ENCODE measurements around the gene PCBP3. TPM values are rescaled to one million over a fixed set of nuclear protein-coding genes. Genes with fewer than 3 reads are reported as not detected.

The PCBP3 gene
- total and polyA plus RNA-seq, 2 of the 8 experiments (the other 6 are each of a cell fraction or from before 2014, with no cell fraction given) = 3.5 to 6.3 TPM

DNA sequence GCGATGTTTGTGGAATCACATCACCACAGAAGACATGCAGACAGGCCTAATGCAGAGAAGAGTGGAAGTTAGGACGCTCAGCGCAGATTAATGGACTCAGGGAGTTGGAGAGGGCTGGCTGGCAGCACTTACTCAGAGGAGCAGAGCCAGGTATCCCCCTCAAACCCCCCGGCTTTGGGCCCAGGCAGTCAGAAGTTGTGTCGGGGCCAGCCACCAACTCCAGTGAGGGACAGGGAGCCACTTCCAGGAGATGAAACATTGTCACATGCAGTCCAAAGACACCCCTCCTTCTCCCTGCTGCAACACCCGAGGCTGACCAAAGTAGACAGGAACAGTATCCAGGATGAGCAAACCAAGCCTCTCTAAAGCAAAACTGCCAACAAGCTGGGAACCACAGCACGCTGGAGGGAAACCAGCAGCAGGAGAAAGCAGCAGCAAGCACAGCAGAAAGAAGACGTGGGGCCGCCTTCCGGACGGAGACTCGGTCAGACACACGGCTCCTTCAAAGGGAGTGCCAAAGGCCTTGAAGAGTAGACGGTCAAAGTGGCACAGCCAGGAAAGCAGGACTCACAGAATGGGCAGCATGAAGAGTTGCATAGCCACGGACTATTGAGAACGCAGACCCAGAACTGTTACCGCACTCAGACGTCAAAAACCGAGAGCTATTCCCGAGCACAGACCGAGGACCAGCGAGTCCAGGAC, 149.3 kb downstream of the PCBP3 start:
- H3K79me1 ChIP-seq (ENCODE audit: low read depth, low read length) = no peaks in the 10 kb centered on the region
- peaks cover 6 to 12% of the 10 kb centered on the region in 2 experiments for H3K9me3 ChIP-seq (ENCODE audit: insufficient read depth in 2 of 2, low read depth in 1 of 2, low read length in 1 of 2)
- no peak for DNase-seq (ENCODE audit: low read depth in 1 of 2, low spot score in 2 of 2)
- H3K27me3 ChIP-seq (replicated peaks in 1 of 4; ENCODE audit: control insufficient read depth in 3 of 4, extremely low read depth in 1 of 4, insufficient read depth in 3 of 4, low read length in 3 of 4) = no peaks in the 10 kb centered on the region
- POLR2A ChIA-PET (ENCODE audit: partially characterized antibody) = no interaction called here
- no peak overlapping the region for H4K91ac ChIP-seq (replicated peaks; ENCODE audit: insufficient read length, low read length)
- H4K5ac ChIP-seq (ENCODE audit: insufficient read length, low read depth, low read length) = no peak overlapping the region
- H4K8ac ChIP-seq (ENCODE audit: extremely low read depth, insufficient read depth, low read length) = no peak overlapping the region
- no peak overlapping the region for H2BK15ac ChIP-seq (ENCODE audit: low read length)
- no peaks in the 10 kb centered on the region for H3K79me2 ChIP-seq (ENCODE audit: control insufficient read depth in 1 of 2, insufficient read depth in 2 of 2, low read length in 2 of 2)
- H3K14ac ChIP-seq (ENCODE audit: insufficient read length) = no peak overlapping the region
- no peak overlapping the region for H3K18ac ChIP-seq (ENCODE audit: extremely low read depth, low read length)
- no peak overlapping the region for H3K23ac ChIP-seq (ENCODE audit: insufficient read length)
- no peak overlapping the region for H2AK5ac ChIP-seq (ENCODE audit: low read depth, low read length)
- no peak overlapping the region for H2BK20ac ChIP-seq (ENCODE audit: low read length)
- no peak overlapping the region for H3K4me2 ChIP-seq (ENCODE audit: insufficient read depth in 1 of 2, low read depth in 2 of 2, low read length in 2 of 2)
- H3K56ac ChIP-seq (replicated peaks; ENCODE audit: insufficient read length, low read depth, low read length) = no peak overlapping the region
- no peak overlapping the region for H2BK12ac ChIP-seq (ENCODE audit: low read depth, low read length)
- H3K23me2 ChIP-seq (ENCODE audit: low read depth, low read length) = no peaks in the 10 kb centered on the region
- H3K9ac ChIP-seq (replicated peaks in 1 of 4; ENCODE audit: extremely low read depth in 1 of 4, low read depth in 3 of 4, low read length in 3 of 4) = no peak overlapping the region
- CTCF ChIA-PET (ENCODE audit: partially characterized antibody) = interaction anchor here (0.7 kb wide), 1 partner anchor 766 kb away, joined by 3 read pairs; no protein-coding TSS in a partner anchor
- no peak overlapping the region for H2BK120ac ChIP-seq (replicated peaks; ENCODE audit: low read depth, low read length)
- H2BK5ac ChIP-seq (ENCODE audit: low read depth, low read length) = no peak overlapping the region
- no peaks in the 10 kb centered on the region for H4K20me1 ChIP-seq (replicated peaks in 1 of 2; ENCODE audit: control insufficient read depth in 1 of 2, insufficient read depth in 2 of 2, low read length in 2 of 2)
- TF ChIP-seq KDM5A (IDR thresholded peaks at IDR 0.05; ENCODE audit: low read length) = no peak
- TF ChIP-seq, protein P1, sequence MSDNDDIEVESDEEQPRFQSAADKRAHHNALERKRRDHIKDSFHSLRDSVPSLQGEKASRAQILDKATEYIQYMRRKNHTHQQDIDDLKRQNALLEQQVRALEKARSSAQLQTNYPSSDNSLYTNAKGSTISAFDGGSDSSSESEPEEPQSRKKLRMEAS (IDR thresholded peaks at IDR 0.05) = no peak
- TF ChIP-seq, protein P2, sequence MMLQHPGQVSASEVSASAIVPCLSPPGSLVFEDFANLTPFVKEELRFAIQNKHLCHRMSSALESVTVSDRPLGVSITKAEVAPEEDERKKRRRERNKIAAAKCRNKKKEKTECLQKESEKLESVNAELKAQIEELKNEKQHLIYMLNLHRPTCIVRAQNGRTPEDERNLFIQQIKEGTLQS (IDR thresholded peaks at IDR 0.05; ENCODE audit: insufficient read depth, low read depth, low read length) = no peak
- no peak for TF ChIP-seq TAF1 (IDR thresholded peaks at IDR 0.05; ENCODE audit: low read depth, low read length)
- TF ChIP-seq NRF1 (IDR thresholded peaks at IDR 0.05; ENCODE audit: low read depth, low read length) = no peak
- no peak for TF ChIP-seq CHD2 (IDR thresholded peaks at IDR 0.05; ENCODE audit: low read length)
- TF ChIP-seq, protein P3, sequence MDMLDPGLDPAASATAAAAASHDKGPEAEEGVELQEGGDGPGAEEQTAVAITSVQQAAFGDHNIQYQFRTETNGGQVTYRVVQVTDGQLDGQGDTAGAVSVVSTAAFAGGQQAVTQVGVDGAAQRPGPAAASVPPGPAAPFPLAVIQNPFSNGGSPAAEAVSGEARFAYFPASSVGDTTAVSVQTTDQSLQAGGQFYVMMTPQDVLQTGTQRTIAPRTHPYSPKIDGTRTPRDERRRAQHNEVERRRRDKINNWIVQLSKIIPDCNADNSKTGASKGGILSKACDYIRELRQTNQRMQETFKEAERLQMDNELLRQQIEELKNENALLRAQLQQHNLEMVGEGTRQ (IDR thresholded peaks at IDR 0.05; ENCODE audit: low read length) = no peak
- TF ChIP-seq RNF2 (IDR thresholded peaks at IDR 0.05; ENCODE audit: borderline replicate concordance, low read depth, low read length, missing control alignments, poor library complexity, severe bottlenecking) = no peak
- no peak for TF ChIP-seq SAP30 (IDR thresholded peaks at IDR 0.05; ENCODE audit: insufficient read depth, insufficient replicate concordance, low read length)
- TF ChIP-seq CREB1 (IDR thresholded peaks at IDR 0.05) = no peak
- H3K4me3 ChIP-seq (ENCODE audit: extremely low read depth in 1 of 4, insufficient read depth in 2 of 4, low read depth in 3 of 4, low read length in 4 of 4) = no peak overlapping the region
- H3K36me3 ChIP-seq (ENCODE audit: control insufficient read depth in 2 of 4, insufficient read depth in 4 of 4, low read length in 3 of 4) = no peaks in the 10 kb centered on the region
- FAIRE-seq = no peak
- H3K4me1 ChIP-seq (replicated peaks in 1 of 4; ENCODE audit: control insufficient read depth in 3 of 4, insufficient read depth in 4 of 4, low read length in 3 of 4) = no peaks in the 10 kb centered on the region; a peak in 1 of 7 replicates
- no peak overlapping the region for H3K4ac ChIP-seq (replicated peaks; ENCODE audit: insufficient read length, low read depth, low read length)
- WGBS, 2 experiments (ENCODE audit: extremely low coverage in 1 of 2, insufficient coverage in 1 of 2, insufficient read length in 1 of 2, insufficient replicate concordance in 2 of 2, low coverage in 1 of 2, low lambda C conversion rate in 2 of 2, missing lambda C conversion rate in 1 of 2) = 88% methylated on average over 22 of the region's 22 CpGs; no CpG with 5 or more reads in 1 of the 2 experiments
- no peak overlapping the region for H2AFZ ChIP-seq (ENCODE audit: low read length)
- H3K27ac ChIP-seq (ENCODE audit: low read depth, low read length) = no peak overlapping the region
